ENCODE measurements around the gene FADS6.

Gene FADS6

DNA sequence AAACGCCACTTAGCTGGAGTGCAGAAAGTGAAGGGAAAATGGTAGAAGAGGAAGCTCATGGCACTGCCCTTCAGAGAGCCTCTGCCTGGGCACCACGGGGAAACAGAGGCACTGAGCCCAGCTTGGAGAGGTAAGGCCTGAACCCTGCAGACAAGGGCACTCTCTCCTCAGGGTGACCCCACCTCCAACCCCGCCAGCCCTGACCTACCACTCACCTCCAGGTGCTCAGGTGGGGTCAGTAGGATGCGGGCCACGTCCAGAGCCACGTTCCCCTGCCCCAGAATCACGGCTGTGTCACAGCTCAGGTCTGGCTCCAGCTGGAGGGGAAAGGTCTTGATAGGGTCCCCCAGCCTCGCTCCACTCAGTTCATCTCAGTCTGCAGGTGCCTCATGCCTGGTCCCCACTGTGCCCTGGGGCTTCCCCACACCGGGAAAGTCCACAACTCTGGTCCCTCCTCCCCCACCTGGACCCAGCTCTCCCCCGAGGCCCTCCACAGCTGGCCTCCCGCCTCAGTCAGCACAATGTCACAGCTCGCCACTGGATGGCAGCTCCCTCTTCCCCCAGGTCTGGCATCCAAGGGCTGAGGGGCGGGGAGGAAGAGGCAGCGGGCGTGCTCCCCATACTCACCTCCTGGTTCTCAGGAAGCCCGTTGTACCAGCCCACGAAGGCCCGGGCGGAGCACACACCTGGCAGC is 27.8 kb downstream of the FADS6 start:
- no peak for DNase-seq

DNA sequence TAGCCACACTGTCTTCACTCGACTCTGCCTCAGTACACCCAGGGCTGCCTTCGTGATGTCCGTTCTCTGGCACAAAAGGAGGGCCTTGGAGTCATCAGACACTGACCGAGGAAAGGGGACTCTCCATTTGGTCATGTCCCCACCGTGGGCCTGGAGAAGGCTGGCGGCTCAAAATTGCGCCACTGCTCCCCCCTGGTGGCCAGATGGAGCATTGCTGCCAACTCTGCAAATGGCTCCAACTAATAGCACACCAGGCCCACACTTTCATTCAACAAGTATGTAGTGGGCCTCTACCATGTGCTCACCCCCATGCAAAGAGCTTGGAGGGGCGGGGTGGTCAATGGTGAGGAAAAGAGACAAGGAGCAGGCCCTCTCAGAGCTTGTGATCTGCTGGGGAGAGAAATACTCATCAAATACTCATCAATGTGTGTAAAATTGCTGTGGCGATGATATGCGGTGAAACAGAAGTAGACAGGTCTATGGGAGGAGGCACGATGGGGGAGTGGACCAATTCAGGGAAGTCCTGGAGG is 28.5 kb downstream of the FADS6 start:
- DNase-seq = no peak

DNA sequence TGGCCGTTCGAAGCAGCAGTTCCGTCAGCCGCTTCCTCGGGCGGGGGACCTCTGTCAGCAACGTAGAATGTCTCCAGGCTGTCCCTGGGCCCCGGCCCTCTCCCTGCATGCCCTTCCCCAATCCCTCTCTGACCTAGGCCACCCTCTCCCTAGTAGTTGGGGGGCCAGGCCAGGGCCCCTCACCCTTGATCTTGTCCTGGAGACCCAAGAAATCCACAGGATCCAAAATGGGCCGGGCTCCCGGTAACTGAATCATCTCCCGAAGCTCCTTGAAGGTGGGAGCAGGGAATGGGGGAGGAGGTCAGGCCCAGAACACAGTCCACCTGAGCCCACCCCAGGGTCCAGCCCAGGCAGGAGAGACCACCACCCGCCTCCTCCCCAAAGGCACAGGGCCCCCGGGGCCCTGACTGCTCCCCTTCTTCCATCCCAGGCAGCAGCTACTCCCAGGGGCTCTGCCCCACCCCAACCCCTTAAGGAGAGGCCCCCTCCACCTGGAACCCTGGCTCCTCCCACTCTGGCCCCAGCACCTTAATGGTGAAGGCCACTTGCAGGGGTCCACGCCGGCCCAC is 29.1 kb downstream of the FADS6 start:
- DNase-seq = no peak

DNA sequence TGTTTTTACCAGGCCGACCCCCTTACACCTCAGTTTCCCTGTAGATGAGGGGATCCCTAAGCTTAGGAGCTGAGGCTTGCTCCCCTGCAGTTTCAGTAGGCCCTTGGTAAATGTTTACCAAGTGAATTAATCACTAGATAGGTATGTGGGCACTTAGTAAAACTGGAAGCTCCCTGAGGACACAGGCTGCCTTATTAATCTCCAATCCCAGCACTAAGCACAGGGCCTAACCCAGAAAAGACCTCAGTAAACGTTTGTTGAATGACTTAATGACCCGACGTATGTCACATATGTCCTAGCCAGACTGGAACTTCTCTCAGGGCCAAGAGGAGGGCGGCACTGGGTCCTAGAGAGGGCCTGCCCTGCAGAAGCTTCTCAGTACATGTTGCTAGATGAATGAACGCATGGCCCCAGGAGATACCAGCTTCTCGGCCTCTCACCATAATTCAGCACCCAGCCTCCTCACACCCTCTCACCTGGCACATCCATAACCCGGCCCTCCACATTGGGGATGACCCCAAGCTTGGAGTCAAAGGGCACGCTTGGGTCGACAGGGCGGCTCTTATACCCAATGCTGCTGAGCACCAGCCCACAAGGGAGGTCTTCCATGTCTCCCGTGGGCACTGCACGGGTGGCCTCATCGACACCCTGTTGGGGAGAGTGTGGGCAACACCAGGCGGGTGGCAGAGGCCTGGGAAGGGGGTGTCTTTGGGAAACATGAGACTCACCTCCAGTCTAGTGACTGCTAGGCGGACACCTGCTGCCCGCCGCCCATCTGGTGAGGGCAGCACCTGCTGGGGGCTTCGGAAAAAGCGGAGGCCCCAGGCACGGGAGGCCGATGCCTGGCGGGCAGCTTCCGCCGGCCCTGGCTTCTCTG is 29.8 kb downstream of the FADS6 start:
- DNase-seq = no peak

DNA sequence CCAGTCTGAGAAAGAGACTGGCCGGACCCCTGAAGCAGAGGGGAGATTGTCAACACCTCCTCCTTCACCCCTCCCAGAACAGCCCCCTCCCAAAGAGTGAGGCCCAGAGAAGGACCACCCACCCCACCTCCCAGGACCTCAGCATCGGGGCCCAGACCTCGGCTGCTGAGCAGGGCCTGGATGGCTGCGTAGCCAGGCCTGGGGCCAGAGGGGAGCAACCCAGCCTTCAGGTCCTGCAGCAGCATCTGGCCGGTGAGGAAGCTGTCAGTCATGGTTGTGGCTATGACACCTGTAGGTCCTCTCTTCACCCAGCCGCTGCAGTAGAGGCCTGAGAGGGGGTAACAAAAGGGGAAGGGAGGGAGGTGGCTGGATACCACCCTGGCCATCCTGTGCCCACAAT is 30.5 kb downstream of the FADS6 start:
- no peak for DNase-seq

DNA sequence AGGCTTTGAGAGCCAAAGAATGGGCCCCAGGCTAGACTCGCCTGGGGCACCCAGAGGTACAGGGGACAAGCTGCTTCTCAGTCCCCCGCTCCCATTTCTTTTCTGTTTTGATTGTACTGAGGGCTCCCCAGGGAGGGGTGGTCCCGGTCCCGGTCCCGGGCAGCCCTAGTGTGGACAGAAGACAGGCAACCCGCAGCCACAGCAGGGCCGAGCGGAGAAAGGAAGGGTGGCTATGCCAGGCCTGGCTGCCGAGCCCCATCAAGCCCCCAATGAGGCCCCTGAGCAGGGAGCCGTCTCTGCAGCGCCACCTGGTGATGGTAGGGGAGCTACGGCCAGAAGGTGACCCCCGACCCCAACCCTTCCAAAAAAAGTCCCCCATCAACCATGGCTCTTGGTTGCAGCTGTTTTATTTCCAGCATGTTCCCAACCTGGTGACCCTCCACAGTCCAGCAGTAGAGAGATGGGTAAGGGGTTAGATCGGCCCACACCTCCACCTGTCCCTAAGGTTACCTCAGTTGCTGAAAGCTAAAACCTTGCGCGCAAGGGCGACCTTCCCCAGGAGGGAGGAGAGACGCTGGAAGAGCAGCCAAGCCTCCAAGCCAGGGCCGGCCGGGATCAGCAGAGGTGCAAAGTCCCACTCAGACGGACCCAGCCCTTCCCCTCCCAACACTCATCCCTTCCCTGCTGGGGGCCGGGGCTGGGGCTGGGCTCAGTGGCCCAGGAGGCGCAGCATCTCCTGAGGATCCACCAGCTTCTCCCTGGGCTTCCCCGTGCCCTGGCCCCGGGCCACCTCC is 31.1 kb downstream of the FADS6 start:
- DNase-seq = no peak

DNA sequence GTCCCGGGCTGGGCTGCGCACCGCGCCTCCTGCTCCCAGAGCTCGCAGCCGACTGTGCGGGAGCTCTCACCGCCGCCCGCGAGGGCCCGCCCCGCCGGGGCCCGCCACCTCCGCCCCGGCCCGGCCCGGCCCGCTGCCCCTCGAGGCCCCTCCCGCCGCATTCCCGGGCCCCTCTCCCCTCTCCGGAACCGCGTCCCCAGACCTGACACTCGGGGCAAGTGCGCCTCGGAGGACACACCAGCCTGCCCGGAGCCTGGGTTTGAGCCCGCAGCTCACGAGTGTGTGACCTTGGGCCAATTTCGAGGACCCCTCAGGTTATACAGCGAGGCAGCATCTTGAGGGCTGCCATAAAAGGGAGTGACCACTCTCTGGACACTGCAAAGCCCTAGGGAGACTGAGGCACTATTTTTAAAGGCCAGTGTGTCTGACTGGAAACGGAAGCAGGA is 31.7 kb downstream of the FADS6 start:
- DNase-seq = no peak

DNA sequence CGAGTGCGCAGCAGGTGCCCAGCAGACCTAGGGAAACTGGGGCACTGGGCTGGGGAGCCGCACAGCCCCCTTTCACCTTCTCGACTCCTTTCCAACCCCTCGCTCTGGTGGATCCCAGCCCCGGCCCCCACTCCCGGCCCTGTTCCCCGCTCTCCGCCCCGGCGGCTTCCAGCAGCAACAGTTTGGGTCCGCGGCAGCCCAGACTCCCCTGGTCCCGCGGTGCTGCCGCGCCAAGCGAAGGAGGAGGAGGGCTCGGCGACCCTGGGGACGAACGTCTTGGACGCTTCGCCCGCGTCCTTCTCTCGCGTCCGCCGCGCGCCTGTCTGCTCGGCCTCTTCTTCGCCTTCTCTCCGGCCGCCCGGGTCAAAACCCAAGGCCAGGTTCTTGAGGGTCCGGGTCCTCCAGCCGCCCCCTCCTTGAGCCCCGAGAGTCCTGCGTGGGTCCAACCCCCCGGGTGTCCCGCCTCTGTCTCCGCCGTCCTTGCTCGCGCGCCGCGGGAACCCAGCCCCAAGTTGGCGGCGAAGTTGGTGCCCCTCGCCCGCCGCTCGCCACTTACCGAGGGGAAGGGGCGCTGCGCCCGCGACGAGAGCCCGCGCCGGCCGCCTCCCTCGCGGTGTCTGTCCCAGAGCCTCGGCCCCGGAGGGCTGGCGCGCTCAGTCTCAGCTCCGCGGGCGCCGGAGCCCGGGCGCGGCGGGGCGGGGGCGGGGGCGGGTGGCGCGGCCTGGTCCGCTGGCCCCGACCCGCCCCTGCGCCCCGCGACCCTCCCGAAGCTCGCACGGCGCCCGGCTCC is 32.4 kb downstream of the FADS6 start:
- no peak for DNase-seq

GRCh38 chr17:74860229-74860871 is 33.1 kb downstream of the FADS6 start:
- DNase-seq = no peak

DNA sequence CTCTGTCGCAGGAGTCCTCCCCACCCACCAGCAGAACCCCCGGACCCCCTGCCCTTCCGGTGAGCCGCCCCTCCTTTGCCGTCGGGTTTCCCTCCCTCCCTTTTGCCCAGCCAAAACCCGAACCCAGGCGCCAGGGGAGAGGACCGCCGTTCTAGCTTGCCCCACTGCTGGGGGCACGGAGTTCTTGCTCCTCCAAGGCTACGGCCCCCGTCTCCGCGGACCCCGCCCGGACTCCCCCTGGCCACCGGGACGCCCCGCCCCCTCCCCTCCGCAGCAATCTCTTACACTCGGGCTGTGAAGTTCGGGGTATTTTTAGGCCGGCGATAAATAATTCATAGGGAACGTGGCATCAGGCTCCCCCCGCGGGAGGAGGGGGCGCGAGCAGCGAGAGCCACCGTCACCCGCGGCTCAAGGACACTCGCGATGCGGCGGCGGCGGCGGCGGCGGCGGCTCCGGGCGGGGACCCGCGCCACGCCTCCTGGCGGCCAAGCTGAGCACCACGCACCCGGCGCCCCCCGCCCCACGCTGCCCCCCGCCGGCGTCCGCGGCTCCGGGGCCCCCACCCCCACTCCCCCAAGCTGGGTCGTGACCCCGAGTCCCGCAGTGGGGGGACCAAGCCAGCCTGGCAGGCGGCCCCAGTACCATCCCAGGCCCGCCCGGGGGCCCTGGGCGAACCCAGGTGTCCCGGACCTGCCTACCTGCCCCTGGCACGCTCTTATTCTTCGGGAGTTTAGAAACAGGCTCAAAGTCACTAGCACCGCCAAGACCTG is 33.8 kb downstream of the FADS6 start, which contains the start of gene GRIN2C:
Gene GRIN2C, minus strand, starts transcription at position 427 of the 770 bp plus-strand sequence. CDS start 4,793 bp downstream, outside the sequence.
- no peak for DNase-seq

GRCh38 chr17:74858672-74859458 is 34.6 kb downstream of the FADS6 start:
- no peak for DNase-seq

DNA sequence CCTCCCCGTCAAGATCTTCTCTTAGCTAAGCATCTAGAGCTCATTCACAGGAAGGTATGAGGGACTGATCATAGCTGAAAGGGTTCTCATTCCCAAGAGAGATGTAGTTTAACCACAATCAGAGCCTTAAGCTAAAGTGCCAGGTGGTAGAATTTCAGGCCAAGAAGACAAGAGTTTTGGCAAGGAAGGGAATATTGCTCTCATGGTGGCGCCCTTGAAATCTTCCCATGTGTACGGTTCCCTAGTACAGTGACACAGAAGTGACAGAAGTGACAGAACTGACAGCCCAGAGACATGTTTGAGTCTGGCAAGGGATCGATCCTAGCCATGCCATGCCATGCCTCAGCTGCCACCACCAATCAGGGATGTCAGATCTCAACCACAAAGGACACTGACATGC is 36.2 kb downstream of the FADS6 start:
- DNase-seq = no peak

- DNase-seq = no peak
These were observed 37.3 kb downstream of the FADS6 start for GRCh38 chr17:74856112-74856511.

DNA sequence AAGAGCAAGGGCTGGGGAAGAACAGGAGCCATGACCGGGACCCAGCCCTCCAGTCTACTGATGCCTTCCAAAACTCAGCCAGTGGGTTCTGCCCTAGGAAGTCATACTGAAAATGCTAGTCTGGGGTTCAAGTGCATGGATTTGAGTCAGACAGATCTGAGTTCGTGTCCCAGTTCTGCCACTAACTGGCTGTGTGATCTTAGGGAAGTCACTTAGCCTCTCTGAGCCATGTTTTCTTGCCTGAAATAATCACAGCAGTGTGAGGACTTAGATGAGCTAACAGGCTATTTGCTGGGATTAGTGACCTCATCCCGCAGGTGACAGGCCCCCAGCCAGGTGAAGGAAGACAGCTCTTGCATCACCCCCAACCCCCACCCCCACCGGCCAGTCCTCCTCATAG is 38.1 kb downstream of the FADS6 start:
- DNase-seq = no peak

GRCh38 chr17:74854792-74855191 is 38.6 kb downstream of the FADS6 start:
- DNase-seq = no peak

DNA sequence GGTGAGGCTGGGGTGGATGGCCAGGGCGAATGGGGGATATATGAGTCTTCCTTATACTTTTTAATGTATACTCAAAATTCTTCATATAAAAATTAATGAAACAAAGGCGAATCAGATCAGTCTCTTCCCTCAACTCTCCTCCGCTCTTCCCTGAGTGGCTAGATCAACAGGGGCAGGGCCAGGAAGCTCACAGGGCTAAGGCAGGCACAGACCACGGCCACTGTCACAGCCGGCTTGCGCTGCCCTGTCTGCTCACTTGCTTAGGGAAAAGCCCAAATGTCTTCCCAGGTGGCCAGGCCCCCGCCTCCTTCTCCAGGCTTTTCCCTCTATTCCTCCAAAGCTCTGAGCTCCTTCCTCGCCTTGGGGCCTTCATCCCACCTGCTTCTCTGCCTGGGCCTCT is 39.8 kb downstream of the FADS6 start:
- no peak for DNase-seq

GRCh38 chr17:74853048-74853397 is 40.4 kb downstream of the FADS6 start:
- DNase-seq = no peak

- no peak for DNase-seq
These were observed 41.0 kb downstream of the FADS6 start for GRCh38 chr17:74852237-74853047.
